Osteoblast (primary cell): Measurements from ENCODE around the gene PDHB. TPM values are rescaled to one million over a fixed set of nuclear protein-coding genes. Genes with fewer than 3 reads are reported as not detected.

Experiments
- DNase-seq: peaks from one replicate; pipeline ENCODE4 v3.0.0; 2011; ENCODE audit warnings: low spot score, mixed read lengths; ENCODE audit not compliant: insufficient read length; ENCODE audit errors: missing footprints
- H2AFZ ChIP-seq: 2 replicates; pipeline ENCODE4 v1.6.0; 2011; ENCODE audit warnings: mild to moderate bottlenecking, low read length
- H3K27ac ChIP-seq: 2 replicates; pipeline ENCODE4 v1.5.1; 2011; ENCODE audit warnings: mild to moderate bottlenecking, low read depth, low read length, moderate library complexity
- H3K27me3 ChIP-seq: 2 replicates; pipeline ENCODE4 v1.6.0; 2012; ENCODE audit warnings: mild to moderate bottlenecking, control low read depth, inconsistent platforms, low read length, moderate library complexity; ENCODE audit not compliant: insufficient read depth
- H3K36me3 ChIP-seq: 2 replicates; pipeline ENCODE4 v1.5.1; 2011; ENCODE audit warnings: mild to moderate bottlenecking, low read length, control low read depth, moderate library complexity; ENCODE audit not compliant: insufficient read depth
- H3K4me1 ChIP-seq: 2 replicates; pipeline ENCODE4 v1.5.1; 2011; ENCODE audit warnings: mild to moderate bottlenecking, low read length, control low read depth, moderate library complexity; ENCODE audit not compliant: insufficient read depth
- H3K4me2 ChIP-seq: 2 replicates; pipeline ENCODE4 v1.6.0; 2011; ENCODE audit warnings: mild to moderate bottlenecking, low read length; ENCODE audit not compliant: insufficient read depth
- H3K4me3 ChIP-seq: fragments of 200-600 bp; sonication (generic); 3 replicates; pipeline ENCODE4 v1.5.1; 2012; ENCODE audit warnings: mild to moderate bottlenecking, low read length, inconsistent platforms; ENCODE audit not compliant: insufficient read depth
- H3K79me2 ChIP-seq: 2 replicates; pipeline ENCODE4 v1.6.0; 2012; ENCODE audit warnings: mild to moderate bottlenecking, low read length, control low read depth, inconsistent platforms; ENCODE audit not compliant: insufficient read depth
- H3K9me3 ChIP-seq: 2 replicates; pipeline ENCODE4 v1.5.1; 2011; ENCODE audit warnings: low read depth, low read length, control low read depth
- H4K20me1 ChIP-seq: 2 replicates; pipeline ENCODE4 v1.6.0; 2012; ENCODE audit warnings: mild to moderate bottlenecking, low read length, control low read depth; ENCODE audit not compliant: insufficient read depth
- total RNA-seq: library from RNA; depleted of rRNA; stranded (reverse); fragments of >200 nt; gene quantifications from 2 replicates; pipeline ENCODE4 v1.2.3, GENCODE V29; 2012
- TF ChIP-seq, protein P1 (sequence below): IDR thresholded peaks from 2 replicates; pipeline ENCODE4 v1.5.1; 2011; ENCODE audit warnings: mild to moderate bottlenecking, low read depth, low read length, moderate library complexity; ENCODE audit errors: extremely low read depth

The PDHB gene
- total RNA-seq, 1 donor = 78.2 TPM

- DNase-seq = no peak
- no peak overlapping the region for H2AFZ ChIP-seq
- H3K4me1 ChIP-seq = peaks cover 19% of the 10 kb centered on the region
- H3K4me2 ChIP-seq = no peak overlapping the region
- H3K9me3 ChIP-seq = no peaks in the 10 kb centered on the region
- H4K20me1 ChIP-seq = no peaks in the 10 kb centered on the region
- H3K27ac ChIP-seq = no peak overlapping the region
- H3K27me3 ChIP-seq = no peaks in the 10 kb centered on the region
- TF ChIP-seq, protein P1, sequence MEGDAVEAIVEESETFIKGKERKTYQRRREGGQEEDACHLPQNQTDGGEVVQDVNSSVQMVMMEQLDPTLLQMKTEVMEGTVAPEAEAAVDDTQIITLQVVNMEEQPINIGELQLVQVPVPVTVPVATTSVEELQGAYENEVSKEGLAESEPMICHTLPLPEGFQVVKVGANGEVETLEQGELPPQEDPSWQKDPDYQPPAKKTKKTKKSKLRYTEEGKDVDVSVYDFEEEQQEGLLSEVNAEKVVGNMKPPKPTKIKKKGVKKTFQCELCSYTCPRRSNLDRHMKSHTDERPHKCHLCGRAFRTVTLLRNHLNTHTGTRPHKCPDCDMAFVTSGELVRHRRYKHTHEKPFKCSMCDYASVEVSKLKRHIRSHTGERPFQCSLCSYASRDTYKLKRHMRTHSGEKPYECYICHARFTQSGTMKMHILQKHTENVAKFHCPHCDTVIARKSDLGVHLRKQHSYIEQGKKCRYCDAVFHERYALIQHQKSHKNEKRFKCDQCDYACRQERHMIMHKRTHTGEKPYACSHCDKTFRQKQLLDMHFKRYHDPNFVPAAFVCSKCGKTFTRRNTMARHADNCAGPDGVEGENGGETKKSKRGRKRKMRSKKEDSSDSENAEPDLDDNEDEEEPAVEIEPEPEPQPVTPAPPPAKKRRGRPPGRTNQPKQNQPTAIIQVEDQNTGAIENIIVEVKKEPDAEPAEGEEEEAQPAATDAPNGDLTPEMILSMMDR = no peak
- no peaks in the 10 kb centered on the region for H3K36me3 ChIP-seq
- no peak overlapping the region for H3K4me3 ChIP-seq
- no peaks in the 10 kb centered on the region for H3K79me2 ChIP-seq
Observed at GRCh38 chr3:58474967-58475578, 41.4 kb upstream of the PDHB start.

DNA sequence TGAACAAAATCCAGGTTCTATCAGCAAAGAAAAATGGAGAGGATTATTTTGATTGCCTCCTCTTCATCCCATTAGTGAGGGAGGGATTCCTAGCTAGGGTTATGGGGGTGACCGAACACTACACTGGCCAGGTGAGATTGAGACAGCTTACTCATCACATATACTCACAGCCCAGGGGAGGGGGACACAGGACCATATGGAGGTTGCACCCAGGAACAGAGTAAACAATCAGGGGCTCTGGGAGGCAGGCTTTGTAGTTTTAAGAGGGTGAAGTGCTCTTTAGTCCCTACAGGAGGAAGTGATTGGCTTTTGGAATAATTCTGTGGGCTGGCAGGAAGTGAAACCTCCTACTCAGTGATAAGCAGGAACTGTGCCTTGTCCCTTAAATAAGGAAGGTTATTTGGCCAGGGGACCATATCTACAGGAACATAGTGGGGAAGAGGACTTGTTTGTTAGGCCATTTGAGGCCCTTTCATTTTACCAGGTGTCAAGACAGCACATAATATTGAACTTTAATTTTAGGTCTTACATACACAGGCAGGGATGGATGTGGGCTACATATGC, 40.8 kb upstream of the PDHB start:
- H3K4me3 ChIP-seq = no peak overlapping the region
- peaks cover 19% of the 10 kb centered on the region for H3K4me1 ChIP-seq
- DNase-seq = no peak
- H3K36me3 ChIP-seq = no peaks in the 10 kb centered on the region
- H2AFZ ChIP-seq = peak overlapping the region; percentile 54
- H3K79me2 ChIP-seq = no peaks in the 10 kb centered on the region
- no peaks in the 10 kb centered on the region for H3K27me3 ChIP-seq
- no peaks in the 10 kb centered on the region for H3K9me3 ChIP-seq
- TF ChIP-seq, protein P1 = no peak
- no peaks in the 10 kb centered on the region for H4K20me1 ChIP-seq
- no peak overlapping the region for H3K4me2 ChIP-seq
- H3K27ac ChIP-seq = no peak overlapping the region

GRCh38 chr3:58473275-58473674, 39.6 kb upstream of the PDHB start:
- Histone ChIP-seq H3K36me3 (no peaks in the 10 kb centered on the region), H3K79me2 (no peaks in the 10 kb centered on the region), H3K4me3 (no peak overlapping the region), H3K4me2 (no peak overlapping the region), H3K27me3 (no peaks in the 10 kb centered on the region), H2AFZ (no peak overlapping the region), H3K4me1 (peaks cover 19% of the 10 kb centered on the region), H4K20me1 (no peaks in the 10 kb centered on the region), H3K9me3 (no peaks in the 10 kb centered on the region), H3K27ac (no peak overlapping the region)
- TF ChIP-seq, protein P1 = no peak
- no peak for DNase-seq

GRCh38 chr3:58471025-58471887, 37.6 kb upstream of the PDHB start:
- Histone ChIP-seq H3K9me3 (no peaks in the 10 kb centered on the region), H3K27ac (peak overlapping the region; percentile 45), H3K79me2 (no peaks in the 10 kb centered on the region), H3K4me1 (peaks cover 19% of the 10 kb centered on the region), H3K36me3 (no peaks in the 10 kb centered on the region), H3K4me3 (no peak overlapping the region), H2AFZ (peak overlapping the region; percentile 40), H3K27me3 (no peaks in the 10 kb centered on the region), H4K20me1 (no peaks in the 10 kb centered on the region), H3K4me2 (peak overlapping the region; percentile 58)
- TF ChIP-seq, protein P1 = no peak
- peak; percentile 91 for DNase-seq
